Astrocyte (in vitro differentiated cells and primary cell): Measurements from ENCODE around the gene DCAF7.

ENCODE experiments used
- CTCF ChIP-seq: IDR thresholded peaks from 2 replicates; pipeline ENCODE4 v1.5.1; 2011; ENCODE audit warnings: low read depth, mild to moderate bottlenecking, inconsistent platforms, low read length, moderate library complexity; ENCODE audit not compliant: insufficient read depth
- EZH2 ChIP-seq: IDR thresholded peaks from 2 replicates; pipeline ENCODE4 v1.6.1; 2012; ENCODE audit warnings: mild to moderate bottlenecking, low read length, inconsistent platforms; ENCODE audit not compliant: insufficient read depth

DNA sequence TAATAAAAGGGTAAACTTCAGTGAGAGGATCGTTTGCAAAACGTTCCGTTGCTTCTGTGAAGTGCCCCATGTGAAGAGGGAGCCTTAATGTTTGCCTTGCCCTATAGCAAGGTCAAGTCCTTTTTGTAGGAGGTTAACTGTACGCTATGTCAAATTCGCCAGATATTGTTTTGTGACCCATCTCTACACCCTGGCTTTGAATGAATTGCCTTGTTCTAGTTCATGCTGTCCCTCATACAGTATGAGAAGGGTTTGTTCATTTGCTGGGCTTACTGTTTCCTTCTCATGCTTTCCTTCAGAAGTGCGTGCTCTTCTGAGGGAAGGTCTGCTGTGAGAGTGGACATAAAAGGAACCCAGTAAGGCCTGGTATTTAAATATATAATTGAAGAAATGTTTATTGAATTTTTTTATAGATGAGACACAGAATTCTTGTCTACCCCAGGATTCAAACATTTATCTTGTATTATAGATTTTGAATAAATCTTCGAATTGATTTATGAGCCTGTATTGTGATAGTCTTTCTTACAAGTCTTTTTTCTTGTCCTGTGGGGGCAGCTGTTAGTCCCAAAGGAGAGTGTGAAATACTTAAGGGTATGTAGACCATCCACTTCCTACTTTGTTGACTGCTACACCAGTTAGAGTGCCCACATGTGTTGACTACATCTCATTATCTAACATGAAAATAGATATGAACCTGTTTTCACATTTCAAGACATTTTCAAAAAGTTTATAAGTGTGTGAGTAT lies 73.7 kb downstream of the DCAF7 start:
- TF ChIP-seq CTCF (no peak), EZH2 (no peak)
